Upper lobe of right lung (tissue), 1 donor: ENCODE results near the gene VSX2. TPM values are rescaled to one million over a fixed set of nuclear protein-coding genes. Genes with fewer than 3 reads are reported as not detected.
A peak's percentile ranks its signal among the peaks of the same experiment; 100 is the strongest.
"Not testable (repeated sequence)": the region's sequence is repeated elsewhere in the genome, so short reads cannot be mapped to it uniquely, and the experiment has no call there.

Experiments used
- ATAC-seq: fragments of 200-7000 bp; cut with Tn5 transposase; one replicate; pipeline ENCODE4 v1.9.1; 2020; ENCODE audit warnings: mild to moderate bottlenecking, moderate library complexity
- DNase-seq: peaks from one replicate; pipeline ENCODE4 v3.0.0-alpha.2; 2020
- H3K27ac ChIP-seq: fragments of 200-600 bp; one replicate; pipeline ENCODE4 v1.8.0; 2022
- H3K27me3 ChIP-seq: fragments of 200-600 bp; one replicate; pipeline ENCODE4 v1.8.0; 2022; ENCODE audit warnings: mild to moderate bottlenecking
- H3K36me3 ChIP-seq: fragments of 200-600 bp; one replicate; pipeline ENCODE4 v1.8.0; 2022
- H3K4me1 ChIP-seq: fragments of 200-600 bp; one replicate; pipeline ENCODE4 v1.8.0; 2022
- H3K4me3 ChIP-seq: fragments of 200-600 bp; one replicate; pipeline ENCODE4 v1.8.0; 2022; ENCODE audit warnings: mild to moderate bottlenecking
- H3K9me3 ChIP-seq: fragments of 200-600 bp; one replicate; pipeline ENCODE4 v1.8.0; 2022
- intact Hi-C: fragments of 100-400 bp; cut with DNase I; formaldehyde crosslinking; loops from one replicate; pipeline ENCODE4 v1.11.0; 2022
- total RNA-seq: library from RNA; stranded (reverse); fragmentation: NEBNext Ultra II Directional; extraction: Animal tissue kit (Norgen Biotek cat#: 25700); gene quantifications from one replicate; pipeline ENCODE4 v1.2.1, GENCODE V29; 2021
- TF ChIP-seq, protein P1 (sequence below): fragments of 200-600 bp; IDR thresholded peaks from one replicate; pipeline ENCODE4 v1.8.0; 2022; ENCODE audit warnings: antibody characterized with exemption
- donor health status: DM: no; HTN: yes; CAD: no; lungs with severe emphysema.

Gene VSX2
- total RNA-seq, 1 donor from 2014 or later: not detected

DNA sequence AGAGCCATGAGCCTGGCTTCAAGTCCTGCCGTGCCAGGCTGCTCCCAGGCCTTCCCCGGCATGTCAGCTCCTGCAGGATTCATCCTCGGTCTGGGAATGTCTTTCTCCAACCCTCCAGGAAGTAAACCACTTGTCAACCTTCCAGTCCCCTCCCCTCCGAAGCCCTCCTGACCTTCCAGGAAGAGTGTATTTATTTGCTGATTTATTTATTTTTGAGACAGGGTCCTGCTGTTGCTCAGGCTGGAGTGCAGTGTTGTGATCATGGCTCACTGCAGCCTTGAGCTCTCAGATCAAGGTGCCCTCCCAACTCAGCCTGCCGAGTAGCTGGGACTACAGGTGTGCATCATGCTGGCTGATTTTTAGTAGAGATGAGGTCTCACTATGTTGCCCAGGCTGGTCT, 24.7 kb downstream of the VSX2 start:
- intact Hi-C loops: no loop called here
- no peak overlapping the region for H3K27ac ChIP-seq
- no peak for DNase-seq
- H3K4me1 ChIP-seq: no peaks in the 10 kb centered on the region
- H3K27me3 ChIP-seq: no peaks in the 10 kb centered on the region
- ATAC-seq: no peak
- H3K36me3 ChIP-seq: no peaks in the 10 kb centered on the region
- TF ChIP-seq, protein P1, sequence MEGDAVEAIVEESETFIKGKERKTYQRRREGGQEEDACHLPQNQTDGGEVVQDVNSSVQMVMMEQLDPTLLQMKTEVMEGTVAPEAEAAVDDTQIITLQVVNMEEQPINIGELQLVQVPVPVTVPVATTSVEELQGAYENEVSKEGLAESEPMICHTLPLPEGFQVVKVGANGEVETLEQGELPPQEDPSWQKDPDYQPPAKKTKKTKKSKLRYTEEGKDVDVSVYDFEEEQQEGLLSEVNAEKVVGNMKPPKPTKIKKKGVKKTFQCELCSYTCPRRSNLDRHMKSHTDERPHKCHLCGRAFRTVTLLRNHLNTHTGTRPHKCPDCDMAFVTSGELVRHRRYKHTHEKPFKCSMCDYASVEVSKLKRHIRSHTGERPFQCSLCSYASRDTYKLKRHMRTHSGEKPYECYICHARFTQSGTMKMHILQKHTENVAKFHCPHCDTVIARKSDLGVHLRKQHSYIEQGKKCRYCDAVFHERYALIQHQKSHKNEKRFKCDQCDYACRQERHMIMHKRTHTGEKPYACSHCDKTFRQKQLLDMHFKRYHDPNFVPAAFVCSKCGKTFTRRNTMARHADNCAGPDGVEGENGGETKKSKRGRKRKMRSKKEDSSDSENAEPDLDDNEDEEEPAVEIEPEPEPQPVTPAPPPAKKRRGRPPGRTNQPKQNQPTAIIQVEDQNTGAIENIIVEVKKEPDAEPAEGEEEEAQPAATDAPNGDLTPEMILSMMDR: no peak
- H3K9me3 ChIP-seq: no peaks in the 10 kb centered on the region
- H3K4me3 ChIP-seq: no peak overlapping the region

DNA sequence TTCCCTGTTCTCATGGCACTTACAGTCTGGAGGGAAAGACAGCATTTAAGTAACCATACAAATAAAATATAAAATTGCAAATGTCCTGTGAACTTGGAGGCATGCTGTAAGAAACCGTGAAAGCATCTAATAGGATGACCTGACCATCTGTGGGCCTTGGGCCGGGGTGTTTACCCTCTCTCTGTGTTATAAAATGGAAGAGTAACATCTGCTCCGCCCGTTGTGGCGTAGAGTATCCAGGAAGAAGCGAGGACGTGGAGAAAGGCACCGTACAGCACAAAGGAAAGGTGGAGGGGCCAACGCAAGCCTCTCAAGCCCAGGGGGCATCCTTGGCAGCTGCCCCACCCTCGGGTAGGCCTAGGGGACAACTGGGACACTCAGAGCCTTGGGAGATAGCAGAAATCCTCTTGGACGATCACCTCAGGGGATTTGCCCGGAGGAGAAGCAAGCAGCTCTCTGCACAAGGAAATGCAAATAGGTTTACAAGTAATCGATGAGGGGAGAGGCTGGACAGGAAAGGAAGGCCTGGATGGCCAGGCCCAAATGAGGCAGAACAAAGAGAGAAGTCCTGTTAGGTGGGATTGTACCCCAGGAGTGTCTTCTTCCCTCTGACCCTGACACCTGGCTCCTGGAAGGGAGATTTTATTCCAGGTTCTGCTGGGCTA, 26.2 kb downstream of the VSX2 start:
- no peak for DNase-seq
- no peak for ATAC-seq

DNA sequence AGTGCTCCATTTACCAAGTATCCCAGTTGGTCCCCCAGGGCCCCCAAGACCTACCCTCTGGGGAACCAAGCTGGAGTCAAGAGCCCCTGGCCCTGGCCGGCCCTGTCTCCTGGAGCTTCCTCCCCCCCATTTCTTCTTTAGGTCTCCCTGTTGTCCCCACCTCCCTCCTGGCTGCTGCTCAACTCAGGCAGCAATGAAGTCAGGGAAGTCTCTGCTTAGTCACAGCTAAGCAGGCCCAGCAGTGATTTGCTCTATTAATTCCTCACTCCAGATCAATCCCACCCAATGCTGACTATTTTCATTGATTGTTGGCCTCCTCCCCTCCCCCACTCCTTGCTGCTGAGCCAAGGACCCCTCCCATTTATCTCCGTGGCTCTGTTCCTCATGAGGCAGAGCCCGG, 28.3 kb downstream of the VSX2 start:
- Histone ChIP-seq H3K27me3 (no peaks in the 10 kb centered on the region), H3K4me3 (no peak overlapping the region), H3K4me1 (no peaks in the 10 kb centered on the region), H3K36me3 (no peaks in the 10 kb centered on the region), H3K27ac (no peak overlapping the region), H3K9me3 (no peaks in the 10 kb centered on the region)
- no peak for ATAC-seq
- TF ChIP-seq, protein P1: no peak
- no peak for DNase-seq
- intact Hi-C loops: no loop called here

More for the DNA sequence above, 26.2 kb downstream of the VSX2 start:
- H3K27ac ChIP-seq: no peak overlapping the region
- H3K4me3 ChIP-seq: no peak overlapping the region
- no peaks in the 10 kb centered on the region for H3K4me1 ChIP-seq
- TF ChIP-seq, protein P1: no peak
- no peaks in the 10 kb centered on the region for H3K9me3 ChIP-seq
- no peaks in the 10 kb centered on the region for H3K27me3 ChIP-seq
- no peaks in the 10 kb centered on the region for H3K36me3 ChIP-seq
- intact Hi-C loops: no loop called here

DNA sequence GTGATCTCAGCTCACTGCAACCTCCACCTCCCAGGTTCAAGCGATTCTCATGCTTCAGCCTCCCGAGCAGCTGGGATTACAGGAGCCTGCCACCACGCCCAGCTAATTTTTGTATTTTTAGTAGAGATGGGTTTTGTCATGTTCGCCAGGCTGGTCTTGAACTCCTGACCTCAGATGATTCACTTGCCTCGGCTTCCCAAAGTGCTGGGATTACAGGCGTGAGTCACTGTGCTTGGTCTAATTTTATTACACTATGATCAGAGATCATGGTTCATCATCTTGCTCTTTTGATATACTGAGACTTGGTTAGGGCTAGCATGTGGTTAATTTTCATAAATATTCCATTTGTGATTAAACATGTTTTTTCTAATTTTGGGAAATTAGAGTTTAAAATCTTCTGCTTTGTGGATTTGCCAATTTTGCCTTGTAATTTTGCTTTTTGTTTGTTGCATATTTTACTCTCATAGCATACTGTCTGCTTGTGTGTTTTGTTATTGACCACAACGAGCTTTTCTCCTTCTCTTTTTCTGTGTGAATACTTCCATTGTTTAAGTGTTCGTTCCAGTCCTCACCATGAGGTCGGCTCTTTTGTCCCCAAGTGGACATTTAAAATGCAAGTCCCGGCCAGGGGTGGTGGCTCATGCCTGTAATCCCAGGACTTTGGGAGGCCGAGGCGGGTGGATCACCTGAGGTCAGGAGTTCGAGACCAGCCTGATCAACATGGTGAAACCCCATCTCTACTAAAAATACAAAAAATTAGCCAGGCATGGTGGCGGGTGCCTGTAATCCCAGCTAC, 31.3 kb downstream of the VSX2 start:
- H3K9me3 ChIP-seq, intact Hi-C loops, H3K4me3 ChIP-seq, H3K27me3 ChIP-seq, H3K4me1 ChIP-seq, H3K36me3 ChIP-seq, H3K27ac ChIP-seq, ATAC-seq, DNase-seq: not testable (repeated sequence)

DNA sequence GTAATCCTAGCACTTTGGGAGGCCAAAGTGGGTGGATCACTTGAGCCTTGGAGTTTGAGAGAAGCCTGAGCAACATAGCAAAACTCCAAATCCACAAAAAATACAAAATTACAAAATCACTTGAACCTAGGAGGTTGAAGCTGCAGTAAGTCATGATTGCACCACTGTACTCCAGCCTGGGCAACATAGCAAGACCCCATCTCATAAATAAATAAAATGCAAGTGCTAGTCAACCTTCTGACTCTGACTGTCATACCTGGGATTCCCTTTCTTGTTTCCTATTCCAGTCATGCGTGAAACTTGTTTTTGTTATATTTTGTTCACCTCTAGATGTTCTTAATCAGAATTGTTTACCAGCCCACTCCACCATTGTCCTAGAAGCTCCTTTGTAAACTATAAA, 32.1 kb downstream of the VSX2 start:
- intact Hi-C loops: no loop called here
- TF ChIP-seq, protein P1: no peak
- H3K4me1 ChIP-seq: no peaks in the 10 kb centered on the region
- no peak overlapping the region for H3K27ac ChIP-seq
- ATAC-seq (no peak), DNase-seq (no peak)
- H3K9me3 ChIP-seq: no peaks in the 10 kb centered on the region
- H3K36me3 ChIP-seq: no peaks in the 10 kb centered on the region
- H3K4me3 ChIP-seq: no peak overlapping the region
- H3K27me3 ChIP-seq: no peaks in the 10 kb centered on the region

DNA sequence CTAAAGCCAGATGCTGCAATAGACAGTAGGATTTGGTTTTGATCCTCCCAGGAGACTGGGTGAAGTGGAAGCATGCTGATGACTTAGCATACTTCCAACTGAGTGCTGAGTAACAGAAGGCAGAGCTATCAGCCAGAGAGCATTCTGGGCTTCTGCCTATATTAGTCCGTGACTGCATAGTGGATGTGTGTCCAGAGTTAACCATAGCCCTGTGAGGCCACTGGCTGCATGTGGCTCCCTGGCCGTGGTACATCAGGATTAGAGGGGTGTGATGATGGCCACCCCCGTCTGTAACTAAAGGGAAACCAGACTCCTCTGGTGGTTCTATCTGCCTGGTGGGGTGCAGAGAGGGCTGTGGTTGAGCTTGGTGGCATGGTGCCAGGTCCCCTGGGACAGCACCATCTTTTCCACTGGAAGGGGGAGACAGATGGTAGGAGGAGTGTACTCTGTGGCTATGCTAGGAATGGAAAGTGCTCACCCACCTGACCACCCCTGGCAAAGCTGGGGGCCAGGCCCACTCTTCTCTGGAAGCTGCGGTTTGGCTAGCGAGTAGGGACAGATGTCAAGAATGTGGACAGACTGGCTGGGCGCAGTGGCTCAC, 36.1 kb downstream of the VSX2 start:
- Histone ChIP-seq H3K27me3 (no peaks in the 10 kb centered on the region), H3K4me1 (no peaks in the 10 kb centered on the region), H3K36me3 (no peaks in the 10 kb centered on the region), H3K9me3 (no peaks in the 10 kb centered on the region), H3K27ac (no peak overlapping the region), H3K4me3 (no peak overlapping the region)
- TF ChIP-seq, protein P1: no peak
- intact Hi-C loops: no loop called here
- ATAC-seq: peak; percentile 50
- DNase-seq: peak; percentile 37
